ENCODE measurements around the gene ITPR1. TPM values are rescaled to one million over a fixed set of nuclear protein-coding genes. Genes with fewer than 3 reads are reported as not detected.

The ITPR1 gene
- total RNA-seq, 1 donor from 2014 or later = 16.3 TPM

DNA sequence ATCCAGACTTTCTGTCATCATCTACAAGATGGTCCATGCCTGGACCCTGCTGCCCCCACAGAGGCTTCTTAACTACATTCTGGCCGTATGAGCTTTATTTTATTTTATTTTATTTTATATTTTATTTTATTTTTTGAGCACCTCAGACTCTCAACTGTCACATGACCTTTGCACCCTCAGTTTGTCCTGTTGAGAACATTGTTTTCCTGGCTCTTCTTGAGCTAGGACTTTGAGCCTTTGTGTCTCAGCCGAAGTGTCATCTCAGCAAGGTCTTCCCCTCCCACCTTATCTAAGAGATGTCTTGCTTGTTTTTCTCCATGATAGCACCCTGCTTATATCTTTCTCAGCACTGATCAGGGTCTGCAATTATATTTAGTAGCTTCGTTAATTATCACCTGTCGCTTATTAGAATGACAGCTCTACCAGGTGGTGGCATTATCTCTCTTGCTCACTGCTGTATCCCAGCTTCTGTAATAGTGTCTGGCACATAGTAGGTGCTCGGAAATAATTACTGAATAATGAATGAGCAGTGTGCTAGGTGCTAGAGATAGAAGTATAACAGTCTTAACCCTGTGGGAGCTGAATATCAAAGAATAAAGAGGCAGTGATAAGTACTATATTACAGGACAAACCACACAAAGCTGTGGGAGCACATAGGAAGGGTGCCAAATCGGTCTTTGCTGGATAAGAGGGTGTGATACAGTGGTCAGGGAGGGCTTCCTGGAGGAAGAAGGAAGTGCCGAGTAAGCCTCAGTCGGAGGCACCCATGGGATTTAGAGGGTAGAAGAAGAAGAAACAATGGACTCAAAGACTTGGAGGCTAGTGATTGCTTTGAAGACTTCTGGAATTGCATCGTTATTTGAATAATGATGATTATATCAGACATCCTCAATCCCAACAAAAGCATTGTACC, 136.2 kb downstream of the ITPR1 start:
- DNase-seq (ENCODE audit: low read depth) = no peak
- TF ChIP-seq, protein P1, sequence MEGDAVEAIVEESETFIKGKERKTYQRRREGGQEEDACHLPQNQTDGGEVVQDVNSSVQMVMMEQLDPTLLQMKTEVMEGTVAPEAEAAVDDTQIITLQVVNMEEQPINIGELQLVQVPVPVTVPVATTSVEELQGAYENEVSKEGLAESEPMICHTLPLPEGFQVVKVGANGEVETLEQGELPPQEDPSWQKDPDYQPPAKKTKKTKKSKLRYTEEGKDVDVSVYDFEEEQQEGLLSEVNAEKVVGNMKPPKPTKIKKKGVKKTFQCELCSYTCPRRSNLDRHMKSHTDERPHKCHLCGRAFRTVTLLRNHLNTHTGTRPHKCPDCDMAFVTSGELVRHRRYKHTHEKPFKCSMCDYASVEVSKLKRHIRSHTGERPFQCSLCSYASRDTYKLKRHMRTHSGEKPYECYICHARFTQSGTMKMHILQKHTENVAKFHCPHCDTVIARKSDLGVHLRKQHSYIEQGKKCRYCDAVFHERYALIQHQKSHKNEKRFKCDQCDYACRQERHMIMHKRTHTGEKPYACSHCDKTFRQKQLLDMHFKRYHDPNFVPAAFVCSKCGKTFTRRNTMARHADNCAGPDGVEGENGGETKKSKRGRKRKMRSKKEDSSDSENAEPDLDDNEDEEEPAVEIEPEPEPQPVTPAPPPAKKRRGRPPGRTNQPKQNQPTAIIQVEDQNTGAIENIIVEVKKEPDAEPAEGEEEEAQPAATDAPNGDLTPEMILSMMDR (IDR thresholded peaks at IDR 0.05; ENCODE audit: insufficient read depth, low read length, severe bottlenecking) = no peak
- no peak overlapping the region for H3K4me3 ChIP-seq (ENCODE audit: low read depth, low read length)
- no peak for FAIRE-seq
- no peaks in the 10 kb centered on the region for H3K36me3 ChIP-seq (ENCODE audit: control insufficient read depth, insufficient read depth, low read length)
- no peaks in the 10 kb centered on the region for H3K27me3 ChIP-seq (ENCODE audit: control insufficient read depth, insufficient read depth, low read length)

DNA sequence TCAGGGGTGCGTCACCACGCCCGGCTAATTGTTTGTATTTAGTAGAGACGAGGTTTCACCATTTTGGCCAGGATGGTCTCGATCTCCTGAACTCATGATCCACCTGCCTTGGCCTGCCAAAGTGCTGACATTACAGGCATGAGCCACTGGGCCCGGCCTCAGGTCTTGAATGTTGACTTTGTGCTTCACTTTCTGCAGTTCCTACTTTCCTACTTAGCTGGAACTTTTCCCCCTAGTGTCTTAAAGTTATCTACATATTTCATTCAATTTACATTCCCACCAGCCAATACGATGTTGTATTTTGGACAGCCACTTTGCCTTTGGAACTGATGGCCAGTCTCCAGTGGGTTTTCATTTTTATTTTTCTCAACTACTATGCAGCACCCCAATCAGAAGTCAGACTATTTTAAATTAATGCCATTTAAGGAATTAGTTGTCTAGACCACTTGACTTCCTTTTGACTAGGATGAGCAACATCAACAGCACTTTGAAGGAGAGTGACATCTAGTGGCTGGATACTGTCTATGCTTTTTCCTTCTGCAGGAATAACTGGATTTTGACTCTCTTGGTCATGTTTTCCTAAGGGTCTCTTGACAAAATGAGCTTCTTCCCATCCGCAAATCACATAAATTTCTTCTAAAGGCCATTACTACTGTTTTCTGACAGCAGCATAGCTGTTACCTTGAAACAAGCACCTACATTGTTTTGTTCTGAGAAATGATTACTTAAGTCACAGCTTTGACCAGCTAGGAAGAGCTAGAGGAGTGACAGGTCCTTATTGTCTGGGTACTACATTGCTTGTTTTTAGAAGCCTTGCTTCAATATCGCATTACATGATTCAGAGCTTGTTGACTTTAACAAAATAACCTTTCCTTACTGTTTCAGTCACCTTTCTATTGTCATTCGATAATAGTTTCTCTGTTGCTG, 140.2 kb downstream of the ITPR1 start:
- TF ChIP-seq, protein P1 (IDR thresholded peaks at IDR 0.05; ENCODE audit: insufficient read depth, low read length, severe bottlenecking) = peak; percentile 81
- H3K4me3 ChIP-seq (ENCODE audit: low read depth, low read length) = no peak overlapping the region
- FAIRE-seq (no peak), DNase-seq (ENCODE audit: low read depth) (peak; percentile 72)
- no peaks in the 10 kb centered on the region for H3K36me3 ChIP-seq (ENCODE audit: control insufficient read depth, insufficient read depth, low read length)
- no peaks in the 10 kb centered on the region for H3K27me3 ChIP-seq (ENCODE audit: control insufficient read depth, insufficient read depth, low read length)

DNA sequence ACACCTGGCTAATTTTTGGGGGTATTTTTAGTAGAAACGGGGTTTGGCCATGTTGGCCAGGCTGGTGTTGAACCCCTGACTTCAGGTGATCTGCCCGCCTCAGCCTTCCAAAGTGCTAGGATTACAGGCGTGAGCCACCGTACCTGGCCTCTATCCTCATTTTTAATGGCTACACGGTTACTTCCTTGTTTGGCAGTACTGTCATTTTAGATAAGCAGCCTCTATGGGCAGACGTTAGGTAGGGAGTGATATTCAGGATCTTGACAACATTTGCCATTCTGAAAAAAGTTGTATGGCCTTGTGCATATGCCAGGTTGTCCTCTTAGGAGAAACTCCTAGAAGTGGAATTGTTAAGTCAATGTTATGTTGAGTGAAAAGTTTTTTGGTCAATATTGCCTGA, 141.7 kb downstream of the ITPR1 start:
- no peak for FAIRE-seq

DNA sequence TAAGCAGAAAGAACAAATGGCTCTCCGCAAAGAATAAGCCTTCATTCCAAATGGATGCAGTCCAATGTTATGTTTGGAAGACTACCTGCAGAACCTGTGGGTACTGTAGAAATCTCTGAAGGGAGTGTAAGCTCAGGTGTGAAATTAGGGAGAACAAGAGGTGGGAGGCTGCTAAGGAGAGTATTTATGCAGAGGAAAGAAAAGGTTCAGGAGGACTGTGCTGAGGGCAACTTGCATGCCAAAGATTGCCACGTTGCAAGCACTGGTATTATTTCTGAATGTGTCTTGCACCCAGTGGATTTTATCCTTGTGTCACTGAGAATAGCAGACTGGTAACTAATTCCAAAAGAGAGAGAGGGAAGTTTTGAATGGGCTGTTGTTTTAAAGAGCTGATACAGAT, 144.1 kb downstream of the ITPR1 start:
- Histone ChIP-seq H3K27me3 (ENCODE audit: control insufficient read depth, insufficient read depth, low read length) (no peaks in the 10 kb centered on the region), H3K36me3 (ENCODE audit: control insufficient read depth, insufficient read depth, low read length) (no peaks in the 10 kb centered on the region), H3K4me3 (ENCODE audit: low read depth, low read length) (no peak overlapping the region)
- FAIRE-seq (no peak), DNase-seq (ENCODE audit: low read depth) (no peak)
- TF ChIP-seq, protein P1 (IDR thresholded peaks at IDR 0.05; ENCODE audit: insufficient read depth, low read length, severe bottlenecking) = no peak

More for the DNA sequence above, 141.7 kb downstream of the ITPR1 start:
- H3K36me3 ChIP-seq (ENCODE audit: control insufficient read depth, insufficient read depth, low read length) = no peaks in the 10 kb centered on the region
- TF ChIP-seq, protein P1 (IDR thresholded peaks at IDR 0.05; ENCODE audit: insufficient read depth, low read length, severe bottlenecking) = no peak
- no peaks in the 10 kb centered on the region for H3K27me3 ChIP-seq (ENCODE audit: control insufficient read depth, insufficient read depth, low read length)
- no peak for DNase-seq (ENCODE audit: low read depth)
- no peak overlapping the region for H3K4me3 ChIP-seq (ENCODE audit: low read depth, low read length)

DNA sequence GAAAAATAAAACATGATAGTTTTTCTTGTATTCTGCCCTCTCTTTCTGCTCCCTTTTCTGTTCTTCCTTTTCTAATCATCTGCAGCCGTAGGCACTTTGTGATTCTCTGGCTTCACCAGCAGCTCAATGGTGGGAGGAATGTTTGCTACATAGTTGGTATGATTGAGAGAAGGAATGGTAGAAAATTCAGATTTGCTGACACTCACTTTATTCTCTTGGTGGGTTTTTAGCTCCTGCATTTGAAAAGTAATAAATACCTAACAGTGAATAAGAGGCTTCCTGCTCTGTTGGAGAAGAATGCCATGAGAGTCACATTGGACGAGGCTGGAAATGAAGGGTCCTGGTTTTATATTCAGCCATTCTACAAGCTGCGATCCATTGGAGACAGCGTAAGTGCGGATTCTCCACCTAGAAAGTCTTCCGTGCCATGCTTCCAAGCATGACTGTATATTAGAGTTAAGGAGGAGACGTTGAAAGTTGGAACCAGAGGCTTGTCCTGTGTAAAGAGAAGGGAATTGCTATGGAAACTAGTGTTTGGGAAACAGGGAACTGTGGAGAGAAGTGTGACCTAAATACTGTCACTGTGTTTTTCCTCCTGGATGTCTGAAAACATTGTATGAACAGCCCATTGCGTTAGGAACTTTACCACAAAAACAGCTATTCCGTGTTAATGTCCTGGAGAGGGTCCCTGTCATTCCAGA, 148.9 kb downstream of the ITPR1 start:
- DNase-seq (ENCODE audit: low read depth) (no peak), FAIRE-seq (no peak)
- Histone ChIP-seq H3K27me3 (ENCODE audit: control insufficient read depth, insufficient read depth, low read length) (no peaks in the 10 kb centered on the region), H3K36me3 (ENCODE audit: control insufficient read depth, insufficient read depth, low read length) (no peaks in the 10 kb centered on the region), H3K4me3 (ENCODE audit: low read depth, low read length) (no peak overlapping the region)
- TF ChIP-seq, protein P1 (IDR thresholded peaks at IDR 0.05; ENCODE audit: insufficient read depth, low read length, severe bottlenecking) = no peak

All from bronchial epithelial cell (primary cell).